Measurements from ENCODE around the gene FAM204A.

The FAM204A gene

GRCh38 chr10:118330295-118331076 lies 11.6 kb downstream of the FAM204A start:
- no peak for DNase-seq

GRCh38 chr10:118324140-118324539 lies 18.0 kb downstream of the FAM204A start:
- no peak for DNase-seq

- DNase-seq = no peak
These were observed 20.2 kb downstream of the FAM204A start for GRCh38 chr10:118321724-118322575.

GRCh38 chr10:118315629-118316028 lies 26.5 kb downstream of the FAM204A start:
- no peak for DNase-seq

GRCh38 chr10:118314882-118315281 lies 27.2 kb downstream of the FAM204A start:
- DNase-seq = no peak

- DNase-seq = no peak
These were observed 30.6 kb downstream of the FAM204A start for GRCh38 chr10:118311505-118311904.

GRCh38 chr10:118310822-118311221 lies 31.3 kb downstream of the FAM204A start:
- no peak for DNase-seq

- DNase-seq = no peak
These were observed 32.2 kb downstream of the FAM204A start for GRCh38 chr10:118309911-118310310.

GRCh38 chr10:118308664-118309063 lies 33.5 kb downstream of the FAM204A start:
- DNase-seq = no peak

- DNase-seq = no peak
These were observed 34.3 kb downstream of the FAM204A start for GRCh38 chr10:118307859-118308258.

- DNase-seq = no peak
These were observed 34.9 kb downstream of the FAM204A start for GRCh38 chr10:118307220-118307619.

- DNase-seq = no peak
These were observed 36.4 kb downstream of the FAM204A start for GRCh38 chr10:118305730-118306129.

- DNase-seq = no peak
These were observed 37.6 kb downstream of the FAM204A start for GRCh38 chr10:118304521-118304920.

- no peak for DNase-seq
These were observed 40.9 kb downstream of the FAM204A start for GRCh38 chr10:118301211-118301610.

GRCh38 chr10:118300320-118300719 lies 41.8 kb downstream of the FAM204A start:
- DNase-seq = no peak

GRCh38 chr10:118298787-118299186 lies 43.3 kb downstream of the FAM204A start:
- no peak for DNase-seq

GRCh38 chr10:118291122-118291521 lies 51.0 kb downstream of the FAM204A start:
- no peak for DNase-seq

- DNase-seq = no peak
These were observed 51.6 kb downstream of the FAM204A start for GRCh38 chr10:118290471-118290995.

- DNase-seq = no peak
These were observed 54.9 kb downstream of the FAM204A start for GRCh38 chr10:118287076-118287806.

- no peak for DNase-seq
These were observed 55.9 kb downstream of the FAM204A start for GRCh38 chr10:118286051-118286838.

- DNase-seq = no peak
These were observed 59.5 kb downstream of the FAM204A start for GRCh38 chr10:118282670-118283069.

GRCh38 chr10:118278649-118279048 lies 63.5 kb downstream of the FAM204A start:
- no peak for DNase-seq

All from activated CD4-positive, alpha-beta T cell treated with anti-CD3 and anti-CD28 coated beads, Interleukin-2, amount 50 U/mL, for 4 hours (primary cell).